Loucy (cell line): ENCODE results near the gene TRIM13.
A peak's percentile ranks its signal among the peaks of the same experiment; 100 is the strongest.

Source experiments
- H2AFZ ChIP-seq: fragments of 200-600 bp; sonication (generic); 2 replicates; pipeline ENCODE4 v1.6.0; 2016; ENCODE audit warnings: antibody characterized with exemption, mild to moderate bottlenecking, low read length, moderate library complexity
- H3F3A ChIP-seq: fragments of 200-600 bp; 2 replicates; pipeline ENCODE4 v1.6.0; 2016; ENCODE audit warnings: antibody characterized with exemption, low read depth, mild to moderate bottlenecking
- H3K27me3 ChIP-seq: fragments of 200-600 bp; sonication (generic); 2 replicates; pipeline ENCODE4 v1.6.1; 2014; ENCODE audit warnings: low read length, mild to moderate bottlenecking; ENCODE audit not compliant: insufficient read depth, poor library complexity, severe bottlenecking
- H3K36me3 ChIP-seq: fragments of 200-600 bp; sonication (generic); 2 replicates; pipeline ENCODE4 v1.6.1; 2016; ENCODE audit warnings: low read length; ENCODE audit not compliant: insufficient read depth
- H3K4me1 ChIP-seq: fragments of 200-600 bp; sonication (generic); 2 replicates; pipeline ENCODE4 v1.5.1; 2014; ENCODE audit warnings: low read length, mild to moderate bottlenecking; ENCODE audit not compliant: insufficient read depth, poor library complexity, severe bottlenecking
- H3K4me2 ChIP-seq: fragments of 200-600 bp; sonication (generic); 2 replicates; pipeline ENCODE4 v1.6.0; 2014; ENCODE audit warnings: antibody characterized with exemption, low read length, low read depth, mild to moderate bottlenecking; ENCODE audit not compliant: poor library complexity, severe bottlenecking
- H3K4me3 ChIP-seq: fragments of 200-600 bp; sonication (generic); 2 replicates; pipeline ENCODE4 v1.5.1; 2014; ENCODE audit warnings: low read length, mild to moderate bottlenecking, mixed read lengths; ENCODE audit not compliant: poor library complexity, severe bottlenecking
- H3K79me2 ChIP-seq: fragments of 200-600 bp; sonication (generic); 2 replicates; pipeline ENCODE4 v1.6.1; 2014; ENCODE audit warnings: low read length; ENCODE audit not compliant: insufficient read depth
- H3K9ac ChIP-seq: fragments of 200-600 bp; sonication (generic); 2 replicates; pipeline ENCODE4 v1.6.0; 2014; ENCODE audit warnings: mild to moderate bottlenecking, low read depth, low read length, moderate library complexity; ENCODE audit not compliant: poor library complexity, severe bottlenecking
- H3K9me2 ChIP-seq: fragments of 200-600 bp; sonication (generic); replicated peaks from 2 replicates; pipeline ENCODE4 v1.6.1; 2016; ENCODE audit warnings: low read depth, low read length, mixed read lengths
- H3K9me3 ChIP-seq: fragments of 200-600 bp; sonication (generic); 2 replicates; pipeline ENCODE4 v1.6.1; 2014; ENCODE audit warnings: mild to moderate bottlenecking, antibody characterized with exemption, low read length, low read depth; ENCODE audit not compliant: insufficient read depth
- H4K20me1 ChIP-seq: fragments of 200-600 bp; sonication (generic); 2 replicates; pipeline ENCODE4 v1.6.0; 2014; ENCODE audit warnings: antibody characterized with exemption, low read length, mild to moderate bottlenecking; ENCODE audit not compliant: insufficient read depth, poor library complexity, severe bottlenecking
- EZH2phosphoT487 ChIP-seq: fragments of 200-600 bp; IDR thresholded peaks from 2 replicates; pipeline ENCODE4 v1.6.1; 2018; ENCODE audit warnings: antibody characterized with exemption, mild to moderate bottlenecking, moderate library complexity, borderline replicate concordance
- TF ChIP-seq, protein P1 (sequence below): fragments of 200-600 bp; sonication (generic); conservative IDR thresholded peaks from 2 replicates; pipeline ENCODE4 v1.5.1; 2014; ENCODE audit warnings: mild to moderate bottlenecking, antibody characterized with exemption, low read length

TRIM13 gene

DNA sequence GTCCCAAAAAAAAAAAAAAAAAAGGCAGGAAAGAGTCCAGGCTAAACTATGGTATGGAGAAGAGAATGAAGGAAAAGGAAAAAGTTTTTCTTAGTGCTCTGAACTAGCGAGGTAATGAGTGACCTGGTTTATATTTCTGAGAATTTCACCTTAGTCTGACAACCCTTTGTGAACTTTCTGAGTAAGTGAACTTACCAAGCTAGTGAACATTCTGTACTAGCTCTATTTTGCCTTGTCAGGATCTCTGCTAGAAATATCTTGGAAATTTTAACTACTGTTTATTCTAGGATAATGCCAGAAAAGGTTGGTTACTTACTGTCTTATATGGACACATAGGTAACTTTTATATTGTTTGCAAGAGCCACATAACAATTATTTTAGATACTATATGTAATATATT lies 4.4 kb downstream of the TRIM13 start:
- Histone ChIP-seq H3K4me3 (peak overlapping the region; percentile 86), H3F3A (no peaks in the 10 kb centered on the region), H3K4me2 (peak overlapping the region; percentile 92), H3K9me3 (no peaks in the 10 kb centered on the region), H3K36me3 (peaks cover 6% of the 10 kb centered on the region; the same call in 1 of the 2 replicates), H2AFZ (no peak overlapping the region), H3K9me2 (no peaks in the 10 kb centered on the region), H4K20me1 (peaks cover 72% of the 10 kb centered on the region), H3K4me1 (peaks cover 57% of the 10 kb centered on the region), H3K27me3 (no peaks in the 10 kb centered on the region), H3K79me2 (peaks cover 90% of the 10 kb centered on the region), H3K9ac (no peak overlapping the region)
- TF ChIP-seq, protein P1, sequence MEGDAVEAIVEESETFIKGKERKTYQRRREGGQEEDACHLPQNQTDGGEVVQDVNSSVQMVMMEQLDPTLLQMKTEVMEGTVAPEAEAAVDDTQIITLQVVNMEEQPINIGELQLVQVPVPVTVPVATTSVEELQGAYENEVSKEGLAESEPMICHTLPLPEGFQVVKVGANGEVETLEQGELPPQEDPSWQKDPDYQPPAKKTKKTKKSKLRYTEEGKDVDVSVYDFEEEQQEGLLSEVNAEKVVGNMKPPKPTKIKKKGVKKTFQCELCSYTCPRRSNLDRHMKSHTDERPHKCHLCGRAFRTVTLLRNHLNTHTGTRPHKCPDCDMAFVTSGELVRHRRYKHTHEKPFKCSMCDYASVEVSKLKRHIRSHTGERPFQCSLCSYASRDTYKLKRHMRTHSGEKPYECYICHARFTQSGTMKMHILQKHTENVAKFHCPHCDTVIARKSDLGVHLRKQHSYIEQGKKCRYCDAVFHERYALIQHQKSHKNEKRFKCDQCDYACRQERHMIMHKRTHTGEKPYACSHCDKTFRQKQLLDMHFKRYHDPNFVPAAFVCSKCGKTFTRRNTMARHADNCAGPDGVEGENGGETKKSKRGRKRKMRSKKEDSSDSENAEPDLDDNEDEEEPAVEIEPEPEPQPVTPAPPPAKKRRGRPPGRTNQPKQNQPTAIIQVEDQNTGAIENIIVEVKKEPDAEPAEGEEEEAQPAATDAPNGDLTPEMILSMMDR: no peak
- no peak for TF ChIP-seq EZH2phosphoT487

DNA sequence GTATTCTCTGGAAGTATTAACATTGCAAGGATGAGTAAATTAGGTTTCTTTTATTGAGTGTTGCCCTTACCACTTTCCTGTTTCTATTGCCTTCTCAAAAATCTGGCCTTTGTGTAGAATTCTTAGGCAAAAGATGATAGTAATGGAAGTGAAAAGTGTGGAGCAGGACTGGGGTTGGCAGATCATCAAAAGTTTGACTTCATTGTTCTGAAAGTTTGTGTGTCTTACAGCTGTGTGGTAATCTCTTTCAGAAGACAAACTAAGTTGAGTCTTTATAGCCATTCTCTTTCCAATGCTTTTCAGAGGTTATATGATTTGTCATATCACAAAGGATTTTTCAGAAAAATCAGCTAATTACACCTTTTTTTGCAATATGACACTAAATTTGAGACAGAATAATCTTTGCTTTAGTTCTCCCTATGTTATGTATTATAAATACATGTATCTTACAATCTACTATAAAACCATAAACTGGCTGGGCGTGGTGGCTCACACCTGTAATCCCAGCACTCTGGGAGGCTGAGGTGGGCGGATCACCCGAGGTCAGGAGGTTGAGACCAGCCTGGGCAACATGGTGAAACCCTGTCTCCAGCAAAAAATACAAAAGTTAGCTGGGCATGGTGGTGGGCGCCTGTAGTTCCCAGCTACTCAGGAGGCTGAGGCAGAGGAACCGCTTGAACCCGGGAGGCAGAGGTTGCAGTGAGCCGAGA lies 9.7 kb downstream of the TRIM13 start:
- peaks cover 96% of the 10 kb centered on the region for H3K79me2 ChIP-seq
- peaks cover 45% of the 10 kb centered on the region for H4K20me1 ChIP-seq
- no peak overlapping the region for H3K9ac ChIP-seq
- H3F3A ChIP-seq: no peaks in the 10 kb centered on the region; the same call in 1 of the 2 replicates
- H3K9me2 ChIP-seq: no peaks in the 10 kb centered on the region
- peak overlapping the region; percentile 9 for H3K4me2 ChIP-seq
- H3K4me1 ChIP-seq: peaks cover 22% of the 10 kb centered on the region
- H3K9me3 ChIP-seq: no peaks in the 10 kb centered on the region
- no peak overlapping the region for H2AFZ ChIP-seq
- TF ChIP-seq, protein P1: no peak
- TF ChIP-seq EZH2phosphoT487: no peak
- no peak overlapping the region for H3K4me3 ChIP-seq
- peaks cover 23% of the 10 kb centered on the region for H3K36me3 ChIP-seq
- no peaks in the 10 kb centered on the region for H3K27me3 ChIP-seq

DNA sequence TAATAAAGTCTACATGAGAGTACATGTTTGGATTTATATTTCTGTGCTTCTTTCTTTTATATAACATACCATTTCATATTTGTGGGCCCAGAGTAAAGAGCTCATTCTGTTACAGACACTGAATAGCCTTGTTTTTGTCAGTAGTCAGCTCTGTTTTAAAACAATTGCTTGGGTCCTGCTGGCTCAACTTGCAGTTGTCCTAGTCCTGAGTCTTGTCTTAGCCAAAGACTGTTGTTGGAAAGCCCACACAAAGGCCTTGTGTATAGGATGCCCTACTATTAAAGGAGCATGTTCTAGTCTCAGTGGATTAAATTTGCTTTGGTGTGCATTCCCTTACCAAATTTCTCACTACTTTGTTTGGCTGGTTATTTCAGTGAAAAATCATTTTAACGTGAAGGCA lies 14.6 kb downstream of the TRIM13 start:
- Histone ChIP-seq H3K4me3 (no peak overlapping the region), H3K4me1 (peaks cover 2% of the 10 kb centered on the region), H3K9me2 (no peaks in the 10 kb centered on the region), H3K9ac (no peak overlapping the region), H3F3A (no peaks in the 10 kb centered on the region; the same call in 1 of the 2 replicates), H3K4me2 (no peak overlapping the region), H3K27me3 (no peaks in the 10 kb centered on the region), H2AFZ (no peak overlapping the region), H3K79me2 (peaks cover 70% of the 10 kb centered on the region), H4K20me1 (peaks cover 16% of the 10 kb centered on the region), H3K36me3 (peaks cover 52% of the 10 kb centered on the region), H3K9me3 (no peaks in the 10 kb centered on the region)
- no peak for TF ChIP-seq EZH2phosphoT487
- TF ChIP-seq, protein P1: no peak
